C4-2B (cell line): ENCODE data around the gene ZNF75A.

Experiments
- H3K27ac ChIP-seq: fragments of 450-650 bp; 2 replicates; pipeline ENCODE4 v1.5.1; 2017
- ZFX ChIP-seq: fragments of 450-650 bp; IDR thresholded peaks from 2 replicates; pipeline ENCODE4 v1.6.1; 2017
- TF ChIP-seq, protein P1 (sequence below): fragments of 450-650 bp; conservative IDR thresholded peaks from 2 replicates; pipeline ENCODE4 v1.5.1; 2017; ENCODE audit warnings: mild to moderate bottlenecking

The ZNF75A gene

DNA sequence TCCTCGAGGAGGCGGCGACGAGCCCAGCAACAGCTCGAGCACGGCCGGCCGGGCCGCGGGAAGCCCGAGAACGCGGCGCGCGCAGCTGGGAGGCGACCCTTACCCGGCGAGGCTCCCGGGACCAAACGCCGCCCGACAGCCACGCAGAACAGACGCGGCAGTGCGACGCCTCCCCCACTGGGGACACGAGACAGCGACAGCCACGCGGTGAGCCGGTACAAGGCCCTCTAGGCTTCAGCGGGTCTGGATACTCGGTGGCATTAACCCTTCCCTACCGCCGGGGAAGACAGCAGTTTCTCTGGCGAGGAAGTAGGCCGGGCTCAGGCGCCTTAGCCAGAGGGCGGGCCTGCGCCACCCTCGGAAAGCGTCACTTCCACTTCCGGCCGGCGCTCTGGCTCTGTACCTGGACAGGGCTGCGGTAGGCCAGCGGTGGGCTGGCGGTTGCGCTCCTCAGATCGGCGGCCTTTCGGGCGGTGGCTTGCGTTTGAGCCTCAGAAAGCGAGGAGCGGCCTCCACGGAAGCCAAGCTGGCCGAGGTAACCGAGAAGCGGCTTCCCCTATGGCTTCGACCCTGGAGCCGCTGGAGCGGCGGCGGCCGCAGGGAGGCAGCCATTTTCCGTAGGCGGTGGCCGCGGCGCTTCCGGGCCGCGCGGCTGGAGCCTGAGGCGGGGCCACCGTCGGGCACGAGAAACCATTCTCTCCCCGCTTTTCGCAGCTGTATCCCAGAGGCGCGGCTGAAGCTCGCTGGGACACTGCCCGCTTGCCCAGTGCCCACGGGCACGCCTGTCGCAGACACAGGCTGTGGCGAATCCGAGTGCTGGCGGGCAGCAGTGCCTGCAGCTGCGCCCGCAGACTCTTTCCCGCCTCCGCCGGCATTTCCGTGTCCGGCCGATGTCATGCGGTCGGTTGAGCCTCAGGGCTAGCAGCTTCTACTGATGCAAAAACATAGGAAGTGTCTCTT is at the start of gene ZNF75A, which contains the start of gene TIGD7:
Gene ZNF75A, plus strand, starts transcription at position 389 of the 960 bp plus-strand sequence. CDS start 2,932 bp downstream, outside the sequence.
Gene TIGD7, minus strand, starts transcription at position 322 of the 960 bp plus-strand sequence. CDS start 4,816 bp downstream, outside the sequence.
- H3K27ac ChIP-seq, result peak within 1 kb of the TSS; percentile 84
- TF ChIP-seq ZFX, result peak; percentile 81
- TF ChIP-seq, protein P1, sequence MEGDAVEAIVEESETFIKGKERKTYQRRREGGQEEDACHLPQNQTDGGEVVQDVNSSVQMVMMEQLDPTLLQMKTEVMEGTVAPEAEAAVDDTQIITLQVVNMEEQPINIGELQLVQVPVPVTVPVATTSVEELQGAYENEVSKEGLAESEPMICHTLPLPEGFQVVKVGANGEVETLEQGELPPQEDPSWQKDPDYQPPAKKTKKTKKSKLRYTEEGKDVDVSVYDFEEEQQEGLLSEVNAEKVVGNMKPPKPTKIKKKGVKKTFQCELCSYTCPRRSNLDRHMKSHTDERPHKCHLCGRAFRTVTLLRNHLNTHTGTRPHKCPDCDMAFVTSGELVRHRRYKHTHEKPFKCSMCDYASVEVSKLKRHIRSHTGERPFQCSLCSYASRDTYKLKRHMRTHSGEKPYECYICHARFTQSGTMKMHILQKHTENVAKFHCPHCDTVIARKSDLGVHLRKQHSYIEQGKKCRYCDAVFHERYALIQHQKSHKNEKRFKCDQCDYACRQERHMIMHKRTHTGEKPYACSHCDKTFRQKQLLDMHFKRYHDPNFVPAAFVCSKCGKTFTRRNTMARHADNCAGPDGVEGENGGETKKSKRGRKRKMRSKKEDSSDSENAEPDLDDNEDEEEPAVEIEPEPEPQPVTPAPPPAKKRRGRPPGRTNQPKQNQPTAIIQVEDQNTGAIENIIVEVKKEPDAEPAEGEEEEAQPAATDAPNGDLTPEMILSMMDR, result peak; percentile 15

DNA sequence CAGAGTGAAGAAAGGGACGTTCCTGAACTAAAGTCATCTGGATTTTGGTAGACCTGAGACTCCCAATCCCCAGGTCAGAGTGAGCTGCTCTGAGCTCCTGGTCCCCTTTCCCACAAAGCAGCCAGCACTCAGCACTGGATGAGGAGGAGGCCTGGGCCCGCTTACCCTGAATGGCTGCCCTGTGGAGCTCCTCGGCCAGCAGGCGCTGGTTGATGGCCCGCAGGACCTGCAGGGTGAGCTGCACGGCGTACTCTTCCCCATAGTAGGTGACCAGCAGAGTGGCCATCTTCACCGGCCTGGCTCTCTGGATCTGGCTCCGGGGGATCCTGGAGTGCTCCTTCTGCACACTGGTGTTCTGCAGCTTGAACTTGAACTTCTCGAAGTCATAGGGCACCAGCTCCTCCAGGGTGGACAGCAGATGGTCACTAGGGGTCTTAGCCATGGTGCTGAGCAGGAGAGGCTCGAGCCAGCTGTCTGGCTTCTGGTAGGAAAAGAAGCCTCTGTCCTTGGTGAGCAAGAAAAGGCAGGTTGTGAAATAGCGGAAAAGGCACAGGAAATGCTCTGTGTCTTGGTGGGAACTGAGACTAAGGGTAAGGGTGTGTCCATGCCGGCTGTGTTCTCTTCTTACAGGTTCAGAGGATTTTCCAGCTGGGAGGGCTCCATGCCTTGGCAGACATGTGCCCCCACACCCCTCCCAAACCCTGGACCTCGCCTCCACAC is 49.0 kb upstream of the ZNF75A start, which contains the start of gene MEFV:
Gene MEFV, minus strand, starts transcription at position 488 of the 720 bp plus-strand sequence. Its CDS starts 46 bp downstream, at position 442.
- H3K27ac ChIP-seq, result no peak within 1 kb of the TSS
- TF ChIP-seq ZFX, result no peak
- TF ChIP-seq, protein P1, result no peak

DNA sequence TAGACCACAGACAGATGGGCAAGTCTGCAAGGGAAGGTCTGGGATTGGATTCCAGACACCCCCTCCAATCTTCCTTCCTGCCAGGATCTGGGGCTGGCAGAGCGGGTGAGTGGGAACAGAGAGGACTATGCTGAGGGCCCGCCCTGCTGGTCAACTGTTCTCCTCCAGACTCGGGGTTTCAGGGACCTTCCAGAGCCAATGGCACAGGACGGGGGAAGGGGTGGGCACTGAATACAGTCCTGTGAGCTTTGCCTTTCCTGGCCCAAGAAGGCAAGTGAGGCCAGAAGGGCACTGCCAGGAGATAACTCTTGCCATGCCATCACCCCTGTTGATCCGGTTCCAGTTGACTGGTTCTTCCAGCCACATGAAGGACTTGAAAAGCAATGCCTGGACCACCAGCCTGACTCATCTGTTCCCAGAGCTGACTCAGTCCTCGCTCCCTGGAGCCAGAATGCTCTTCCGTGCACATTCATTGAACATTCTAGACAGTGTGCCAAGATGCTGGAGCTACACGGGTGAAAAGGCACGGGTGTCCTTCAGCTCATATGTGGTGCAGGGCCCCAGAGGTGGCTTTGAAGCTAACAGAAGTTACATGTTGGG is 48.3 kb upstream of the ZNF75A start:
- H3K27ac ChIP-seq, result no peak overlapping the region
- TF ChIP-seq ZFX, result no peak
- TF ChIP-seq, protein P1, result no peak

DNA sequence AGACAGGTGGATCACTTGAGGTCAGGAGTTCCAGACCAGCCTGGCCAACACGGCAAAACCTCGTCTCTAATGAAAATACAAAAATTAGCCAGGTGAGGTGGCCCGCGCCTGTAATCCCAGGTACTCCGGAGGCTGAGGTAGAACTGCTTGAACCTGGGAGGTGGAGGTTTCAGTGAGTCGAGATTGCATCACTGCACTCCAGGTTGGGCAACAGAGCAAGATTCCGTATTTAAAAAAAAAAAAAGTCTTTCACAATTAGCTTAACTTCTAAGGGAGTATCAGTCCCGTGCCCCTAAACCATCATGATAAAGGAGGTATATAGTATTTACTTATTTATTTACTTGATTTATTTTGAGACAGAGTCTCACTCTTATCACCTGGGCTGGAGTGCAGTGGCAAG is 45.5 kb upstream of the ZNF75A start:
- no peak for TF ChIP-seq ZFX
- TF ChIP-seq, protein P1, result no peak
- H3K27ac ChIP-seq, result no peak overlapping the region

DNA sequence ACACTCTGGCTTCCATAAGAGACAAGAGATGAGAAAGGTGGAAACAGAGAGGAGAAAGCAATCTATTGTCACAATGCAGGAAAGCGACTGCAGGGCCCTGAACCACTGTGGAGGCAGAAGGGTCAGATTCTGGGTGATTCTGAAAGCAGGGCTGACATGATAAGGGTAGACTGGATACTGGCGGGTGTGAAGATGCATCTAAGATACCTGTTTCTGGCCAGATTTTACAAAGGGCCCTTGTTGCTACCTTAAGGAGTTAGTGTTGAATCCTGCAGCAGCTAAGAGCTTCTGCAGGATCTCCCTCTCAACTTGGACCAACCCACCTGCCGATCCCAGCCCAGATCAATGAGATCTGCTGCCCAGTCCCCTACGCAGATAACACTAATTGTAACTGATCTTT is 42.8 kb upstream of the ZNF75A start:
- no peak overlapping the region for H3K27ac ChIP-seq
- TF ChIP-seq, protein P1, result no peak
- TF ChIP-seq ZFX, result no peak

DNA sequence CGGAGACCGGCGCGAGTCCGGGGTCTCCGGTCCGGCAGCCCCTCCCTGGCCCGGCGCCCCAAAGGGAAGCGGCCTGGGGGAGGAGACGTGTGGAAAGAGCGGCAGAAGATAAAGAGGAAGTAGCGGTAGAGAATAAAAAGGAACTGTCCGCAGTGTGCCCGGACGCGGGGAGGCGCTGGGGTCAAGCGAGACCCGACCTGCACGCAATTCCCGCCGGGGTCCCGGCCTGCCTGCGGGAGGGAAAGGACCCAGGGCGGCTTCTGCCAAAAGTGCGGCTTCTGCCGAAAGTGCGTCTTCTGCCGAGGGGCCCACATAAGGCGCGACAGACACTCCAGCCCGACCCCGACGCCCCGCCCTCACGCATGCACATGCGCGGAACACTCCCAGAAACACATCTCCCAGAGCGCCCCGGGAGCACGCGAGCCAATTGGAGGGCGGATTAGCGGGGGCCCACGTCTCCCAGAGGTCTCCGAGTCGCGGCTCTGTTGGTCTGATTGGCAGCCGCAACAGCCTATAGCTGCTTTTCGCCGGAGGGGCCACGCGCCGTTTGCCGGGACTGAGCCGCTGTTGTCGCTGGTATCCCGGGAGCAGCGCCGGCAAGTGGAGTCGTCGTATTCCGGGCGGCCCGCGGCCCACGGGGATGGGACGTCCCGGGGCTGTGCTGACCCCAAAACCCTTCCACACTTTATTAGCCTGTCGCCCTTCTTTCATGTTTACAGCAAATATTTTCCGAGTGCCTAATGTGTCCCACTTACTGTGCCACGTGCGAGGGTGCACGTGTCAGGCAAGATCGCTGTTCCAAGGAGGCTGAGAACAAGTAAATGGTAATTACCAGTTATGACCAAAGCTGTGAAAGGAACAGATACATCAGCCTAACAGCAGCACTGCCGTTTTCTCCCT is 40.9 kb upstream of the ZNF75A start:
- TF ChIP-seq ZFX, result 0 out of 2 replicates have a peak, but pooled peaks have one; percentile 3
- TF ChIP-seq, protein P1, result peak; percentile 36
- H3K27ac ChIP-seq, result peak overlapping the region; percentile 92
